ENCODE measurements around the gene ZNF428. TPM values are rescaled to one million over a fixed set of nuclear protein-coding genes. Genes with fewer than 3 reads are reported as not detected.
"Not testable (repeated sequence)": the region's sequence is repeated elsewhere in the genome, so short reads cannot be mapped to it uniquely, and the experiment has no call there.

Gene ZNF428
- total and polyA plus RNA-seq, 2 experiments from 2014 or later, result 40.2 to 74.9 TPM

DNA sequence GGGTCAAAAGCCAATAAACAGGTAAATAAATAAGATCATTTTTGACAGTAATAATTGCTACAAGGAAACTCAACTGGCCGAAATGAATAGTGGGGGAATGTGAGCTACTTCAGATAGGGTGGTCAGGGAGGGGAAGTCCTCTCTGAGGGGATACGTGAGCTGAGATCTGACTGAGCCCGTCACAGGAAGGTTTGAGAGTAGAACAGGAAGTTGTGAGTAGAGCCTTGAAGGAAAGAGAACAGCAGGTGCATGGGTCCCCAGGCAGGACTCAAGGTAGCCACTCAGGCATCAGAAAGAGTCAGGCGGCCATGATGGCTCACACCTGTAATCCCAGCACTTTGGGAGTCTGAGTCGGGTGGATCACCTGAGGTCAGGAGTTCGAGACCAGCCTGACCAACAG is 29.8 kb downstream of the ZNF428 start:
- no peak overlapping the region for H3K4me3 ChIP-seq
- peaks cover 10% of the 10 kb centered on the region for H3K4me1 ChIP-seq (ENCODE audit: insufficient read depth)
- H3K9me3 ChIP-seq (ENCODE audit: low read depth), result no peaks in the 10 kb centered on the region
- TF ChIP-seq EZH2phosphoT487 (IDR thresholded peaks at IDR 0.05; ENCODE audit: low read depth, severe bottlenecking, unreplicated experiment), result no peak
- TF ChIP-seq, protein P1, sequence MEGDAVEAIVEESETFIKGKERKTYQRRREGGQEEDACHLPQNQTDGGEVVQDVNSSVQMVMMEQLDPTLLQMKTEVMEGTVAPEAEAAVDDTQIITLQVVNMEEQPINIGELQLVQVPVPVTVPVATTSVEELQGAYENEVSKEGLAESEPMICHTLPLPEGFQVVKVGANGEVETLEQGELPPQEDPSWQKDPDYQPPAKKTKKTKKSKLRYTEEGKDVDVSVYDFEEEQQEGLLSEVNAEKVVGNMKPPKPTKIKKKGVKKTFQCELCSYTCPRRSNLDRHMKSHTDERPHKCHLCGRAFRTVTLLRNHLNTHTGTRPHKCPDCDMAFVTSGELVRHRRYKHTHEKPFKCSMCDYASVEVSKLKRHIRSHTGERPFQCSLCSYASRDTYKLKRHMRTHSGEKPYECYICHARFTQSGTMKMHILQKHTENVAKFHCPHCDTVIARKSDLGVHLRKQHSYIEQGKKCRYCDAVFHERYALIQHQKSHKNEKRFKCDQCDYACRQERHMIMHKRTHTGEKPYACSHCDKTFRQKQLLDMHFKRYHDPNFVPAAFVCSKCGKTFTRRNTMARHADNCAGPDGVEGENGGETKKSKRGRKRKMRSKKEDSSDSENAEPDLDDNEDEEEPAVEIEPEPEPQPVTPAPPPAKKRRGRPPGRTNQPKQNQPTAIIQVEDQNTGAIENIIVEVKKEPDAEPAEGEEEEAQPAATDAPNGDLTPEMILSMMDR (IDR thresholded peaks at IDR 0.05; ENCODE audit: poor library complexity), result no peak
- TF ChIP-seq EZH2 (IDR thresholded peaks at IDR 0.05; ENCODE audit: borderline replicate concordance), result no peak
- H3K9me2 ChIP-seq (replicated peaks; ENCODE audit: insufficient read depth), result no peaks in the 10 kb centered on the region
- H2AFZ ChIP-seq, result no peak overlapping the region
- H3K79me2 ChIP-seq, result peaks cover 25% of the 10 kb centered on the region
- no peak overlapping the region for H3K27ac ChIP-seq
- 92% methylated on average over 6 of the region's 6 CpGs for WGBS (ENCODE audit: low lambda C conversion rate, missing lambda C conversion rate)
- DNase-seq (ENCODE audit: low spot score), result no peak
- no peaks in the 10 kb centered on the region for H3K27me3 ChIP-seq
- no peaks in the 10 kb centered on the region for H3K36me3 ChIP-seq (replicated peaks; ENCODE audit: insufficient read depth, low read depth)
- H4K20me1 ChIP-seq (ENCODE audit: insufficient read depth, poor library complexity, severe bottlenecking), result peaks cover 6% of the 10 kb centered on the region
- no peak overlapping the region for H3K4me2 ChIP-seq

GRCh38 chr19:43589277-43589676 is 30.2 kb downstream of the ZNF428 start:
- no peaks in the 10 kb centered on the region for H3K9me3 ChIP-seq (ENCODE audit: low read depth)
- no peaks in the 10 kb centered on the region for H3K9me2 ChIP-seq (replicated peaks; ENCODE audit: insufficient read depth)
- TF ChIP-seq EZH2phosphoT487 (IDR thresholded peaks at IDR 0.05; ENCODE audit: low read depth, severe bottlenecking, unreplicated experiment), result no peak
- no peak for TF ChIP-seq EZH2 (IDR thresholded peaks at IDR 0.05; ENCODE audit: borderline replicate concordance)
- no peak overlapping the region for H3K27ac ChIP-seq
- H2AFZ ChIP-seq, result no peak overlapping the region
- H3K36me3 ChIP-seq (replicated peaks; ENCODE audit: insufficient read depth, low read depth), result no peaks in the 10 kb centered on the region
- WGBS (ENCODE audit: low lambda C conversion rate, missing lambda C conversion rate), result 96% methylated on average over 5 of the region's 5 CpGs
- peaks cover 7% of the 10 kb centered on the region for H3K4me1 ChIP-seq (ENCODE audit: insufficient read depth)
- DNase-seq (ENCODE audit: low spot score), result no peak
- no peak overlapping the region for H3K4me2 ChIP-seq
- H3K4me3 ChIP-seq, result no peak overlapping the region
- H3K27me3 ChIP-seq, result no peaks in the 10 kb centered on the region
- H4K20me1 ChIP-seq (ENCODE audit: insufficient read depth, poor library complexity, severe bottlenecking), result peaks cover 2% of the 10 kb centered on the region
- peaks cover 21% of the 10 kb centered on the region for H3K79me2 ChIP-seq

GRCh38 chr19:43587029-43587428 is 32.4 kb downstream of the ZNF428 start:
- H3K36me3 ChIP-seq (replicated peaks; ENCODE audit: insufficient read depth, low read depth), result not testable (repeated sequence)
- 98% methylated on average over 3 of the region's 3 CpGs for WGBS (ENCODE audit: low lambda C conversion rate, missing lambda C conversion rate)

GRCh38 chr19:43586346-43586745 is 33.1 kb downstream of the ZNF428 start:
- H3K4me2 ChIP-seq, result no peak overlapping the region
- H3K9me2 ChIP-seq (replicated peaks; ENCODE audit: insufficient read depth), result no peaks in the 10 kb centered on the region
- H2AFZ ChIP-seq, result no peak overlapping the region
- DNase-seq (ENCODE audit: low spot score), result no peak
- no peaks in the 10 kb centered on the region for H4K20me1 ChIP-seq (ENCODE audit: insufficient read depth, poor library complexity, severe bottlenecking)
- H3K79me2 ChIP-seq, result no peaks in the 10 kb centered on the region
- TF ChIP-seq EZH2phosphoT487 (IDR thresholded peaks at IDR 0.05; ENCODE audit: low read depth, severe bottlenecking, unreplicated experiment) (no peak), EZH2 (IDR thresholded peaks at IDR 0.05; ENCODE audit: borderline replicate concordance) (no peak)
- TF ChIP-seq, protein P1 (IDR thresholded peaks at IDR 0.05; ENCODE audit: poor library complexity), result no peak
- WGBS (ENCODE audit: low lambda C conversion rate, missing lambda C conversion rate), result 82% methylated on average over 2 of the region's 2 CpGs
- no peaks in the 10 kb centered on the region for H3K36me3 ChIP-seq (replicated peaks; ENCODE audit: insufficient read depth, low read depth)
- no peak overlapping the region for H3K4me3 ChIP-seq
- no peaks in the 10 kb centered on the region for H3K4me1 ChIP-seq (ENCODE audit: insufficient read depth)
- no peak overlapping the region for H3K27ac ChIP-seq
- no peaks in the 10 kb centered on the region for H3K9me3 ChIP-seq (ENCODE audit: low read depth)
- H3K27me3 ChIP-seq, result no peaks in the 10 kb centered on the region

More at GRCh38 chr19:43587029-43587428, 32.4 kb downstream of the ZNF428 start:
- not testable (repeated sequence) for H3K4me2 ChIP-seq; H3K4me3 ChIP-seq; H3K9me3 ChIP-seq (ENCODE audit: low read depth); DNase-seq (ENCODE audit: low spot score); H2AFZ ChIP-seq; H3K27me3 ChIP-seq; H3K79me2 ChIP-seq; H3K9me2 ChIP-seq (replicated peaks; ENCODE audit: insufficient read depth); H3K27ac ChIP-seq; H3K4me1 ChIP-seq (ENCODE audit: insufficient read depth); H4K20me1 ChIP-seq (ENCODE audit: insufficient read depth, poor library complexity, severe bottlenecking)
